NOMO-1 treated with dmso at 0.1 percent for 144 hours (cell line): Measurements from ENCODE around the gene NDUFS1.
"Not testable (repeated sequence)": the region's sequence is repeated elsewhere in the genome, so short reads cannot be mapped to it uniquely, and the experiment has no call there.

Experiments used
- DNase-seq: peaks from one replicate; lab custom pipeline; 2025; ENCODE audit not compliant: unreplicated experiment; lab: John Stamatoyannopoulos, UW

The NDUFS1 gene

DNA sequence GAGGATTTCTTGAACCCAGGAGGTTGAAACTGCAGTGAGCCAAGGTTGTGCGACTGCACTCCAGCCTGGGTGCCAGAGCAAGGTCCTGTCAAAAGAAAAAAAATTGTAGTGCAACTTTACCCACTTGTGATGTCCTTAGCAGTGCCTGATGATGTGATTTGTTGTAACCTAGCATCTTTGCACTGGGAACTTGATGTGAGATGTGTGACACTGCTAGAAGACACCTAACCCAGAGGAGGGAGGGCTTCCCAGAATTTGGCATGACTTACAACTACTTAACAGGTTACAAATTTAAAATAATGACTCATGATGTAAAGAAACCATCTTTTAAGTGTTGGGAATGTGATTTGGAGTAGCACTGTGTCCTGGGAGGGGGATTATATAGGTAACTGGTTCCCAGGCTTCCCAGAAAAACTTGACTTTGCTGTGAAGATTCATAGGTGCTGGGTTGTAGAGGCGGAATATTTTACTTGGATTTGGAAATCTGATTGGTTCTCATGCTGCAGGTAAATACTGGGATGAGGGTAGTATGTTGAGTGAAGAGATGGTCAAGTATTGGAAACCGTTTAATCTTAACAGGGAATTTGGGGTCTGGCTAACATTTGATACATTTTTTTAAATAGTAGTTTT is 4.1 kb upstream of the NDUFS1 start:
- no peak for DNase-seq

DNA sequence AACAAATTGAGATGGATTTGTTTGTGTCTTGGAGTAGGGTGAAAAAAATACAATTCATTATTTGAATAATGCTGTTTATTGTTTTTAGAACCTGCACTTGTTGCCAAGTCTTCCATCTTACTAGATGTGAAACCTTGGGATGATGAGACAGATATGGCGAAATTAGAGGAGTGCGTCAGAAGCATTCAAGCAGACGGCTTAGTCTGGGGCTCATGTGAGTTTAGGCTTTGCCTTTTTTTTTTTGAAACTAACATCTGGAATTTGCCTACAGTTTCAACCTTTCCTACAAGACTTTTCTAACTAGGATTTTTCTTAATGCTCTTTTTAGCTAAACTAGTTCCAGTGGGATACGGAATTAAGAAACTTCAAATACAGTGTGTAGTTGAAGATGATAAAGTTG is 3.2 kb upstream of the NDUFS1 start:
- not testable (repeated sequence) for DNase-seq

- no peak for DNase-seq
Measured at GRCh38 chr2:206160807-206161179, 1.5 kb upstream of the NDUFS1 start.

DNA sequence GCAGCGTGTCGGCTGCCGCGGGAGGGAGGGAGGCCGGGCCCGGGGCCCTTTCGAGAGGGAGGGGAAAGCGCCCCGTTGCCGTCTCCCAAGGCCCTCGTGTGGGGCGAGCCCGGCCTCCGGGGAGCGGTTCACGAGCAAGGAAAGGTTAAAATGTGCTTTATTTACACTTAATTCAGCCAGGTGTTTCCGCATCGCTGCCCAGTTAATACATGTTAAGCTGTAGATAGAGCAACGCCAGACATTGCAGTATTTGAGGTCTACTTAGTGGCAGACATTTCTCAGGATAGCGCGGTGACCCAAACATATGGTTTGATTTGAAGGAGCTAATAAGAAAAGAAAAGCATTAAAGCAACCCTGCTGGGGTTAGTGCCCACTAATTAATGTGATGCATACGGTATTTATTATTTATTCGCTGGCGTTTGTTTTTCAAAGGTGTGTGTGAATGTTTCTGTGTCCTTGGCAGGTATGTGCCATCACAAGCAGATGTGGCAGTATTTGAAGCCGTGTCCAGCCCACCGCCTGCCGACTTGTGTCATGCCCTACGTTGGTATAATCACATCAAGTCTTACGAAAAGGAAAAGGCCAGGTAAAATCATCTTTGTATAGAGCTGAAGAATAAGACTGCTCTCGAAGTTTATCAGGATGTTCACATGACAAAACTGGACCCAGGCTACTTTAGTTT is 1.0 kb upstream of the NDUFS1 start:
- DNase-seq, result no peak

DNA sequence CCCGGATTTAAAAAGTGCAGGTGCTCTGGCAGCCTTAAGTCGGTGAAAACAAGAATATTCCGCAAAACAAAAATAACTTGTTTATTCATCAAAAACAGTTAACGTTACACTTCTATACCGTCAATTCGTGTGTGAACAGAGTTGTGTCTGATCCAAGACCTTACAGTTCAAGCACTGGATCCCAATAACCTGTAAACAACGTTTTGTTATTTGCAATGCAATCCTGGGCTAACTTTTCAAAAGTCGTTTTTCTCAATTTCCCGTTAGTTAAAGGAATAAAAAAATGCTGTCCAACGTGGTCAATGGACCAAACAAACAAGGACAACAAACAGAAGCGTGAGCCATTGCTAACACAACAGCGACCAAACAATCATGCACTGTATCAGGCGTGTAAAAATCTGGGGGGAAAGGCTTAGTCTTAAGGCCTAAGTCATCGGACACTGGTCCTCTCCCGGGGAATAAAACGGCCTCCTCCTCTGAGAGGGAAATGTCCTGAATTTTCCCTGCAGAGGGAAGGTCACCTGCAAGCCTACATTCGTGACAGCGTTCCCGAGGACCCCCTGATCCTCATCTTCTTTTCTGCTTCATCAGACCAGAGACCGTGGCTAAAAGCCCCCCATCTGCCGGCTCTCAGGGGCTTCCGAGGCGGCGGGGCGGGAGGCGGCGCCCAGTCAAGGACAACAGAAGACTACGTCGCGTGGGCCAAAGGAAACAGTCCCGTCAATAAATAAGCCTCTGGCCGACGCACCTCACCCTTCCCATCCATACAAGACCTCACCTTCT is 490 bp downstream of the NDUFS1 start:
- DNase-seq, result no peak

DNA sequence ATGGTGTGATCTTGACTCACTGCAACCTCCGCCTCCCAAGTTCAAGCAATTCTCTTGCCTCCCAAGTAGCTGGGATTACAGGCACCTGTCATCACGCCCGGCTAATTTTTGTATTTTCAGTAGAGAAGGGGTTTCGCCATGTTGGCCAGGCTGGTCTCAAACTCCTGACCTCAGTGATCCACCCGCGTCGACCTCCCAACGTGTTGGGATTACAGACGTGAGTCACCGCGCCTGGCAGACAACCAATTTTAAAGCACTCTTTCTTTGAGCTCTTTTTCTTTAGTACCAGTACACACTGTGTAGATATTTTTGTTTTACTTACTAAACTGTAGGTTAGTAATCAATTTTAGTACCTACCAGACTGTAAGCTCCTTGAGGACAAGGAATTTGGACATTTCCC is 2.2 kb downstream of the NDUFS1 start:
- not testable (repeated sequence) for DNase-seq

DNA sequence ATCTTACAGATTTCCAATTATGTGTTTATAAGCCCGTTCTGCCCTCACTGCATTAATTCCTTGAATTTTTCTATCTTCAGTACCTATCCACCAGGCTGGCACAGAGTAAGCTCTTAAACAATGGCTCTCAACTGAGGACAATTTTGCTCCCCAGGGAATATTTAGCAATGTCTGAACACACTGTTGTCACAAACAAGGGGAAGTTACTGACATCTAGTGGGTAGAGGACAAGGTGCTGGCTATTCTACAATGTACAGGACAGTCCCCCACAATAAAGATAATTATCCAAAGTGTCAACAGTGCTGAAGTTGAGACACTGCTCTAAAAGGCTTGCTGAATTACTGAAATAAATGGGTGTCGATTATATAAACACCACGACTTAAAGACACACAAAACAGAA is 5.0 kb downstream of the NDUFS1 start:
- no peak for DNase-seq

GRCh38 chr2:206150631-206151030 is 8.6 kb downstream of the NDUFS1 start:
- DNase-seq, result no peak

GRCh38 chr2:206150168-206150567 is 9.1 kb downstream of the NDUFS1 start:
- no peak for DNase-seq

DNA sequence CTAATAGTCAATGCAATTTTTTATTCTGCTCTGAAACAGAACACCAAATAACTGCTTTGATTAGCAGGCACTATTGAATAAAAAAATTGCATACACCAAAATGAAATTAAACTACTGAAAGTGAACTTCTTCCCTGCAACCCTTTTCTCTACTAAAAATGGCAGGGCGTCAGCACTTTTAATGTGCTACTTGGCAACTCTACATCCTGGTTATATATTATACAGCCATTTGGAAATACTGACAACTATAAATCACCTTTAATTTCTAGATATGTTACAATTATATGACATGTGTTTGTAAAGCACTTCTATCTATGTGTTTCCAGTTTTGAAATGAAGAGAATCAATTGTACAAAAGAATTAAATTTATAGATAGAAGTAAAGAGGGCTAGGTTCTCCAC is 9.9 kb downstream of the NDUFS1 start:
- no peak for DNase-seq

- no peak for DNase-seq
Measured at GRCh38 chr2:206145665-206146064, 13.6 kb downstream of the NDUFS1 start.

DNA sequence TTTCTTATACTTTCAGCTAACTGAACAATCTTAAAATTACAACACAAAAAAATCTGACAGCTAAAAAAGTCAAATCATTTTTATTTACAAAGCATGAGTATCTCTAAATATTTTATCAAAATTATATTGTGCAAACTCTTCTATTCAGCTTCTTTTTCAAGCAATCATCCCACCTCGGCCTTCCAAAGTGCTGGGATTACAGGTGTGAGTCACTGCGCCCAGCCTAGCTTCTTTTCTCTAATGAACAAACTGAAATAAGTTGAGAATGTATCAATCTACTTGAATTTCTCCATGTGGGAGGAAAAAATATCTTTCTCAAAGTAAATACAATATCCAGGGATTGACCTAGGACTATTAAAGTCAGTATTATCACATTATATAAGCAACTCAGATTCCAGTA is 14.9 kb downstream of the NDUFS1 start:
- no peak for DNase-seq

DNA sequence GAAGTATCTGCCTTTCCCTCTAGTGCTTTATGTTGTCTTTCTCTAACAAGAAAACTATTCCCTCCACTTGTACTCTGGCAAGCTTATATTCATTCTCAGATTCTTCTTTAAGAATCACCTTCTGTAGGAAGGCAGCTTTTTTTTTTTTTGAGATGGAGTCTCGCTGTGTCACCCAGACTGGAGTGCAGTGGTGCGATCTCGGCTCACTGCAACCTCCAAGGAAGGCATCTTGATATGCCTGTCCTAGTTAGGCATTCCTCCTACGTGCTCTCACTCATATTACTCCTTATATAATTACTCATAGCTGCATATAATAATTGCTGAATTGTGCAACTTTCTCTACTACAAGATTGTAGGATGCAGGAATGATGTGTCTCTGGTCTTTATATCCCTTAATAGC is 15.8 kb downstream of the NDUFS1 start:
- no peak for DNase-seq

- DNase-seq, result no peak
Measured at GRCh38 chr2:206127656-206128055, 31.6 kb downstream of the NDUFS1 start.

DNA sequence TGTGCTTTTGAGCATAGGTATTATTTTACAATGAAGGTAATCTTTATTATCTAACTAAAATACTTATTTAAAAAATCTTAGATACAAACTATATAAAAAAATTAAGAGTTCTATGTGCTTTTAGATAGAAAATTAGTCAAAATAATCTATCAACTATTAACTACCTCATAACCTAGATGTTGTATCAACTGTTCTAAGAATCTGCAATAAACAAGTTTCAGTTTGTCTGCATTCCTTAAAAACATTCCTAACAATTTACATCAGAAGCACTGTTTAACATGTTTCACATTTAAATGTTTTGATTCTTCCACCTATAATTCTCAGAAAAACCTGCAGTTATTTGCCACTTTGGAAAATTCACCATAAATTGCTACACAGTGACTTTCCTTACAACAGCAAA is 33.3 kb downstream of the NDUFS1 start:
- no peak for DNase-seq

- not testable (repeated sequence) for DNase-seq
Measured at GRCh38 chr2:206122569-206122968, 36.7 kb downstream of the NDUFS1 start.

- no peak for DNase-seq
Measured at GRCh38 chr2:206116278-206116677, 43.0 kb downstream of the NDUFS1 start.

- no peak for DNase-seq
Measured at GRCh38 chr2:206115026-206115578, 44.1 kb downstream of the NDUFS1 start.

GRCh38 chr2:206112846-206113547 is 46.2 kb downstream of the NDUFS1 start:
- no peak for DNase-seq

GRCh38 chr2:206112108-206112507 is 47.1 kb downstream of the NDUFS1 start:
- no peak for DNase-seq

DNA sequence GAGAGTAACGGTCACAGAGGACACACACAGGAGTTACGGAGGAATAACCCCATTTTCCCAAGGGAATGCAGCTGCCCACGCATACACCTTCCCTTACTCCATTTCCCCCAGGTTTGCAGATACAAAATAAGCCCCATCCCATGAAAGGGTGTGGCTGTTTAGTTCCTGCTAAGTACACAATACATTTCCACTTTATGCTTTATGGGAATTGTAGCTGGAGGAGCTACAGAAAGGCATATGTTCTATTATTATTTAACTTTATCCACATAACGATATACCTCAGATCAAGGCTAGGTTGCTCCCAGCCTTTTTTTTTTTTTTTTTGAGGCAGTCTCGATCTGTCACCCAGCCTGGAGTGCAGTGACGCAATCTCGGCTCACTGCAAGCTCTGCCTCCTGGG is 50.5 kb downstream of the NDUFS1 start:
- DNase-seq, result no peak
